ENCODE measurements around the gene FBH1. TPM values are rescaled to one million over a fixed set of nuclear protein-coding genes. Genes with fewer than 3 reads are reported as not detected.
A peak's percentile ranks its signal among the peaks of the same experiment; 100 is the strongest.
"Not testable (repeated sequence)": the region's sequence is repeated elsewhere in the genome, so short reads cannot be mapped to it uniquely, and the experiment has no call there.

The FBH1 gene
- polyA plus RNA-seq, 1 donor = 44.1 TPM

DNA sequence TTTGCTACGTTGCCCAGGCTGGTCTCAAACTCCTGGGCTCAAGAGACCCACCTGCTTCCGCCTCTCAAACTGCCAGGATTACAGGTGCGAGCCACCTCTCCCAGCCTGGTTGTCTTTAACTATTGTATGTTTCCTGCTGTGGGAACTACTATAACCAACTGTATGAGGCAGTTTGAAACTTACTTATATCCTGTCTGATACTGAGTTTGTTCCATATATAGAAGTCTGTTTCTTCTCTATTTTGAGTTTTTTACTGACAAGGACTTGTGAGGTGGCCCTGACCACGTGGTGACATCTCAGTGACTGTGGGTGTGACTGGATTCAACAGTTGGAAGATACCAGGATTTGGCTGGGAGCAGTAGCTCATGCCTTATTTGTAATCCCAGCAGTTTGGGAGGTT lies 14.2 kb downstream of the FBH1 start:
- DNase-seq = no peak

- peak; percentile 26 for DNase-seq
Observed at GRCh38 chr10:5905854-5906507, 15.9 kb downstream of the FBH1 start.

GRCh38 chr10:5906651-5907050 lies 16.6 kb downstream of the FBH1 start:
- no peak for DNase-seq

DNA sequence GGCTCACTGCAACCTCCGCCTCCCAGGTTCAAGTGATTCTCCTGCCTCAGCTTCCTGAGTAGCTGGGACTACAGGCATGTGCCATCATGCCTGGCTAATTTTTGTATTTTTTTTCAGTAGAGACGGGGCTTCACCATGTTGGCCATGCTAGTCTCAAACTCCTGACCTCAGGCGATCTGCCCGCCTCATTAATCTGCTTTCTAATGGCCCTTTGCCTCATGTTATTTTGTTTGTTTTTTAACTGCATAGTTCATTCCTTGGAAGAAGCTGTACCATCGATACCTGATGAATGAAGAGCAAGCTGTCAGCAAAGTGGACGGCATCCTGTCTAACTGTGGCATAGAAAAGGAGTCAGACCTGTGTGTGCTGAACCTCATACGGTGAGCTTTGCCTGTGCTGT lies 18.6 kb downstream of the FBH1 start:
- DNase-seq = not testable (repeated sequence)

GRCh38 chr10:5910323-5911100 lies 20.5 kb downstream of the FBH1 start:
- no peak for DNase-seq

DNA sequence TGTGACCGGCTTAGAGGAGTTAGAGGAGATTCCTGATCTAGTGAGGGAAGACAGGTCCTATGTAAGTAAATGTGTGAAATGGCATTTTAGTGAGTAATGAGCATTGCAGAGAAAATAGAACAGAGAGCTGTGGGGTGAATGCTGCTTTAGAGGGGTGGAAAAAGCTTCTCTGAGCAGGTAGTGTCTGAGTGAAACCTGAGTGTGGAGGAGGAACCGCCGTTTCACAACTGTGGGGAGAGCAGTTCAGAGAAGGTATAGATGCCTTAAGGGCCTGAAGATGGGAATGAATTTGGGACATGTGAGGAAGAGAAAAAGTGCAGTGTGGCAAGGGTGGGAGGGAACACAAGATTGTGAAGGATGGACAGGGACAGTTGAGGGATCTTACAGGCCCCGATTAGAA lies 21.6 kb downstream of the FBH1 start:
- no peak for DNase-seq

GRCh38 chr10:5913736-5914135 lies 23.7 kb downstream of the FBH1 start:
- no peak for DNase-seq

DNA sequence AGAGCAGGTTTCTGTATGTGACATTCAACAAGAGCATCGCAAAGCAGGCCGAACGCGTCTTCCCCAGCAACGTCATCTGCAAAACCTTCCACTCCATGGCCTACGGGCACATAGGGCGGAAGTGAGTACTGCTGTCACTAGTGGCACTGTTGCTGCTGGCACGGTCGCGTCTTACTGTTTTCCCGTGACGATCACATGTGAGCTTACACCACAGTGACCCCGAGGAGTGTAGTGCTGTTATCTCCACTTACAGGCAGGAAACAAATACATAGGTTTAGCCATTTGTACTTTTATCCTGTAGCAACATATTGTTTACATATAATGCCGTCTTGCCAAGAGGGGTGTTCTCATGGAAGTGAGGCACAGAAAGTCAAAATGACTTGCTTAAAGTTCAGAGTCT lies 25.4 kb downstream of the FBH1 start:
- no peak for DNase-seq

DNA sequence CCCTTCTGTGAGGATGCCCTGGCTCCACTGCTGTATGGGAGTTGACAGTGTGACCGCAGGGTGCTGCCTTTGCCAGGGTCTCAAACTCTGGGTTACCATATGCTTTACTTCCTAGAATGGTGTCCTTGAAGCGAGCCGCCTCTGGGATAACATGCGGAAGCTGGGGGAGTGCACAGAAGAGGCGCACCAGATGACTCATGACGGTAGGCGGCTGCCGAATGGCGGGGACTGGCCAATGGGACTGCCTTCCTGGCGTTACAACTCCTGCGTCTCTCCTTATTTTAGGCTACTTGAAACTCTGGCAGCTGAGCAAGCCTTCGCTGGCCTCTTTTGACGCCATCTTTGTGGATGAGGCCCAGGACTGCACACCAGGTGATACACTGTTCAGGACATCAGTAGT lies 27.3 kb downstream of the FBH1 start:
- no peak for DNase-seq

GRCh38 chr10:5918763-5919162 lies 28.7 kb downstream of the FBH1 start:
- no peak for DNase-seq

DNA sequence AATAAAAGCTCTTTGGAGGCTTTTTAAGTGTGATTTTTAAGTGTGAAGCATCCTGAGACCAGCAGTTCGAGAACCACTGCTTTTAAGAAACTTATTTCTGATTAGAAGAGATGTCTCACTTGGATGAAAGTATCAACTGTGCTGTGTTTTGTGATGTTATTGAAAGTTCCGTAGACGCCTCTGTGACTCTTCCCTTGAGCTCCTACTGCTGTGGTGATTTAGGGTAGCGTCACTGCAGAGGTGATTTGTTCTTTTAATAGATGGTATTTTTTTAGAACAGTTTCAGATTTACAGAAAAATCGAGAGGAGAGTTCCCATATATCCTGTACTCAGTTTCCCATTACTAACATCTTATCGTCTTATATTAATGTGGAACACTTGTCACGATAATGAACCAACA lies 29.5 kb downstream of the FBH1 start:
- no peak for DNase-seq

DNA sequence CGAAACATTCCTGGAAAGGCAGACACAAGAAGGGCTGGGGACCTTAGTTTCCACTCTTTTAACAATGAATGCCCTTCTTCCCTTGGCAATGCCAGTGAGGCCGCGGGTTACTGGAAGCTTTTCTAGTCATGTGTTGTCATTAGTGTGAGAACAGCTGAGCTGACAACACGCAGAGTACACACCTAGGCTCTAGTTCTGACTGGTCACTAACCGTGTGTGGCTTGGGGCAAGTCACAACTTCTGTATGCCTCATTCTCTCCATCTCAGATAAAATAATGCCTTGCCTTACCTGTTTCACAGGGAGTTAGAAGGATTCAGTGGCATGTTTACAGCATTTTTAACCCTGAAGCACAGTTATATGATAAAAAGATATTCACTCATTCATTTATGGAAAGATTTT lies 31.7 kb downstream of the FBH1 start:
- DNase-seq = no peak

GRCh38 chr10:5924889-5925288 lies 34.8 kb downstream of the FBH1 start:
- no peak for DNase-seq

GRCh38 chr10:5927306-5927705 lies 37.3 kb downstream of the FBH1 start:
- peak; percentile 58 for DNase-seq

GRCh38 chr10:5929442-5929841 lies 39.4 kb downstream of the FBH1 start:
- no peak for DNase-seq

DNA sequence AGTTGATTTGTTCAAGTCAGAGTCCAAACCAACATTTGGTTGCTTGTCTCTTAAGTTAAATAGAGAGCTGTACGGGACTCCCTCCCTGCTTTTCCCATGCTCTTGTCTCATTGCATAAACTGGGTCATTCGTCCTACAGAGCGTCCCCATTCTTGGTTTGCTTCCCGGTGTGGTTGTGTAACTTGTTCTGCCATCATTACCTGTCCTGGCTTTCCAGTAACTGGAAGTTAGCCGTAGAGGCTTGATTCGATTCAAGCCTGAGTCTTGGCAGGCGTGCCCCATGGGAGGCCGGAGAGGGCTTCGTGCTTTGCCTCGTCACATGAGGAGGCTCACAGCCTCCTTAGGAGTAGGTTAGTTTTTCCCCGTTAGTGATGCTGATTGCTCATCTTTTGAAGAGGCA lies 40.2 kb downstream of the FBH1 start:
- no peak for DNase-seq

GRCh38 chr10:5932345-5932744 lies 42.3 kb downstream of the FBH1 start:
- DNase-seq = no peak

- no peak for DNase-seq
Observed at GRCh38 chr10:5933909-5934546, 44.0 kb downstream of the FBH1 start.

DNA sequence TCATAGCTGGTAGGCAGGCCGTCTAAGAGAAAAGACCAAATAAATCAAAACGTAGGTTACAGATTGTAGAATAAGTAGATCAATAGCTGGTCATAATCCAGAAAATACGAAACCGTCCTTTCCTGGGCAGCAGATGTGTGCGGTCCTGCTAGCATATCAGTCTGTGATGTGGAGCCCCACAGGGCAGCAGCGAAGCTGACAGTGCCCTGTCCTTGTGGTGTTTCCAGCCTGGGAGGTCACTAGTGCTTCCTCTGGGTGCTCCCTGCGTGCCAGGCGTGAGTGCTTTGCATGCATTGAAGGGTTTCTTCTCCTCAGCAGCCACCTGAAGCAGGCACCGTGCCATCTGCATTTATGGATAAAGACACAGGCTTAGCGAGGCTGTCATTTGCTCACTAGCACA lies 45.6 kb downstream of the FBH1 start:
- no peak for DNase-seq

GRCh38 chr10:5937016-5937415 lies 47.0 kb downstream of the FBH1 start:
- DNase-seq = no peak

GRCh38 chr10:5938291-5938690 lies 48.2 kb downstream of the FBH1 start:
- no peak for DNase-seq

GRCh38 chr10:5940807-5941218 lies 50.8 kb downstream of the FBH1 start:
- no peak for DNase-seq

DNA sequence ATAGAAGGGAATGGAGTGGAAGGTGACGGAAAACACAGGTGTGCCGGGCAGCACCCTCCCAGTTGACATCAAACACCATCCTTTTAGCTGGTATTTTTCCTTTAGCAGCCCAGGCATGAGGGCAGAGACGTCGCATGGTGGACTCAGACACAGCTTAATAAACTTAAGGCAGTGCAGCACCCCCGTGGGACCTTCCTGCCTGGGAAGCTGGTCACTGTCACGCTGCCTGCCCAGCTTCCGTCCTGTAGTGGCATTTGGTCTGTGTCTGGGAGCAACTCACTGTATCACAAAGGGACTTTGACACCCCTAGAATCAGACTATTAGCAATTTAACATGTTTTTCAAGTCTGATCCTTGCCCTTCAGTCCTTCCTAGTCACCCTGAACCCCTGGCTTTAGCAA lies 51.5 kb downstream of the FBH1 start:
- DNase-seq = no peak

GRCh38 chr10:5942001-5942400 lies 52.0 kb downstream of the FBH1 start:
- DNase-seq = no peak

All from hindlimb muscle (tissue), 1 donor.